GM12874 (cell line): ENCODE data around the gene FUT6.

Experiments
- CTCF ChIP-seq: IDR thresholded peaks from 2 replicates; pipeline ENCODE4 v1.5.1; 2011; ENCODE audit warnings: low read depth, mild to moderate bottlenecking, control low read depth, low read length, moderate library complexity; ENCODE audit not compliant: insufficient read depth

FUT6 gene

GRCh38 chr19:5814123-5814851 is 25.2 kb downstream of the FUT6 start:
- no peak for TF ChIP-seq CTCF

- TF ChIP-seq CTCF: no peak
Measured at GRCh38 chr19:5811117-5811516, 28.4 kb downstream of the FUT6 start.

- TF ChIP-seq CTCF: no peak
Measured at GRCh38 chr19:5809469-5809868, 30.0 kb downstream of the FUT6 start.

- TF ChIP-seq CTCF: no peak
Measured at GRCh38 chr19:5809053-5809452, 30.4 kb downstream of the FUT6 start.

- no peak for TF ChIP-seq CTCF
Measured at GRCh38 chr19:5808120-5808816, 31.2 kb downstream of the FUT6 start.

GRCh38 chr19:5806905-5807304 is 32.6 kb downstream of the FUT6 start:
- no peak for TF ChIP-seq CTCF

GRCh38 chr19:5806133-5806489 is 33.4 kb downstream of the FUT6 start:
- no peak for TF ChIP-seq CTCF
